CD14-positive monocyte (primary cell): ENCODE measurements around the gene HECW1. TPM values are rescaled to one million over a fixed set of nuclear protein-coding genes. Genes with fewer than 3 reads are reported as not detected.

ENCODE experiments used
- DNase-seq, 3 donors: peaks; one replicate each; pipeline ENCODE4 v3.0.0-alpha.2; 2011 to 2022
- H2AFZ ChIP-seq: 2 replicates; pipeline ENCODE4 v1.6.0; 2012; ENCODE audit warnings: mild to moderate bottlenecking, low read depth, low read length, inconsistent platforms; ENCODE audit not compliant: insufficient read depth, poor library complexity, severe bottlenecking
- H3K27ac ChIP-seq, 2 donors: 1 replicate in 1 of 2; 2 replicates in 1 of 2; pipeline ENCODE4 v1.5.1; 2012 to 2013; ENCODE audit warnings: low read length in 2 of 2, control low read depth in 1 of 2, inconsistent platforms in 1 of 2, low read depth in 1 of 2, mild to moderate bottlenecking in 1 of 2
- H3K27me3 ChIP-seq, 2 donors: one replicate each; pipeline versions ENCODE4 v1.6.0 to v1.6.1; 2011 to 2013; ENCODE audit warnings: low read length in 2 of 2; ENCODE audit not compliant: control insufficient read depth in 2 of 2, insufficient read depth in 2 of 2
- H3K36me3 ChIP-seq, 2 donors: replicated peaks in 1 of 2; 1 replicate in 1 of 2; 2 replicates in 1 of 2; pipeline versions ENCODE4 v1.5.1 to v1.6.1; 2012 to 2013; ENCODE audit warnings: low read length in 2 of 2, control low read depth in 1 of 2, inconsistent platforms in 1 of 2, mild to moderate bottlenecking in 1 of 2; ENCODE audit not compliant: insufficient read depth in 2 of 2, control insufficient read depth in 1 of 2
- H3K4me1 ChIP-seq, 2 donors: 1 replicate in 1 of 2; 2 replicates in 1 of 2; pipeline versions ENCODE4 v1.5.1 to v1.6.1; 2012 to 2013; ENCODE audit warnings: low read length in 2 of 2, control low read depth in 1 of 2, inconsistent platforms in 1 of 2, mild to moderate bottlenecking in 1 of 2, moderate library complexity in 1 of 2; ENCODE audit not compliant: insufficient read depth in 2 of 2, control insufficient read depth in 1 of 2
- H3K4me2 ChIP-seq: replicated peaks from 2 replicates; pipeline ENCODE3; 2012; ENCODE audit warnings: low read length, moderate library complexity, mild to moderate bottlenecking; ENCODE audit not compliant: poor library complexity, severe bottlenecking; ENCODE audit errors: extremely low read depth
- H3K4me3 ChIP-seq, 3 experiments: fragments of 200-600 bp in 1 of 3; sonication (generic) in 1 of 3; replicated peaks in 1 of 3; 1 replicate in 2 of 3; 2 replicates in 1 of 3; pipeline ENCODE4 v1.5.1; 2011 to 2013; ENCODE audit warnings: low read length in 3 of 3, mild to moderate bottlenecking in 3 of 3, control low read depth in 2 of 3, low read depth in 2 of 3, inconsistent platforms in 1 of 3, moderate library complexity in 1 of 3
- H3K79me2 ChIP-seq: 2 replicates; pipeline ENCODE4 v1.6.0; 2012; ENCODE audit warnings: mild to moderate bottlenecking, control low read depth, inconsistent platforms, low read length, moderate library complexity; ENCODE audit not compliant: insufficient read depth
- H3K9ac ChIP-seq: 2 replicates; pipeline ENCODE4 v1.6.0; 2017; ENCODE audit warnings: low read length, mild to moderate bottlenecking; ENCODE audit not compliant: insufficient read depth, poor library complexity, severe bottlenecking
- H3K9me3 ChIP-seq, 2 donors: replicated peaks in 1 of 2; 1 replicate in 1 of 2; 2 replicates in 1 of 2; pipeline versions ENCODE4 v1.5.1 to v1.6.1; 2012 to 2013; ENCODE audit warnings: low read length in 2 of 2, control low read depth in 1 of 2; ENCODE audit not compliant: control insufficient read depth in 1 of 2, insufficient read depth in 1 of 2
- H4K20me1 ChIP-seq: 2 replicates; pipeline ENCODE4 v1.6.0; 2012; ENCODE audit warnings: mild to moderate bottlenecking, low read length, control low read depth, moderate library complexity; ENCODE audit not compliant: insufficient read depth
- H3K27ac Mint-ChIP-seq, 7 donors: one replicate each; pipeline ENCODE4 v1.8.0; 2020; ENCODE audit warnings: mild to moderate bottlenecking in 7 of 7, mixed read lengths in 7 of 7, moderate library complexity in 6 of 7, inconsistent platforms in 2 of 7
- H3K27me3 Mint-ChIP-seq, 3 donors: one replicate each; pipeline ENCODE4 v1.8.0; 2021 to 2022; ENCODE audit warnings: low read depth in 3 of 3, mild to moderate bottlenecking in 3 of 3, mixed read lengths in 3 of 3, moderate library complexity in 3 of 3, inconsistent platforms in 1 of 3
- H3K36me3 Mint-ChIP-seq, 2 donors: one replicate each; pipeline ENCODE4 v1.8.0; 2020; ENCODE audit warnings: mixed read lengths in 2 of 2, inconsistent platforms in 1 of 2, mild to moderate bottlenecking in 1 of 2
- H3K4me1 Mint-ChIP-seq: one replicate; pipeline ENCODE4 v1.8.0; 2020; ENCODE audit warnings: mild to moderate bottlenecking, mixed read lengths
- H3K4me3 Mint-ChIP-seq, 2 donors: one replicate each; pipeline ENCODE4 v1.8.0; 2020; ENCODE audit warnings: mild to moderate bottlenecking in 2 of 2, mixed read lengths in 2 of 2, moderate library complexity in 1 of 2
- H3K9me3 Mint-ChIP-seq, 7 donors: one replicate each; pipeline ENCODE4 v1.8.0; 2020 to 2022; ENCODE audit warnings: mixed read lengths in 7 of 7, mild to moderate bottlenecking in 6 of 7, moderate library complexity in 6 of 7, inconsistent platforms in 2 of 7
- WGBS: methylation state at CpG from one replicate; pipeline ENCODE4 v1.1.5; 2013; ENCODE audit warnings: missing lambda C conversion rate; ENCODE audit not compliant: insufficient coverage; 5-methylcytosine and 5-hydroxymethylcytosine counted together
- intact Hi-C, 2 donors: fragments of 100-400 bp; cut with micrococcal nuclease; formaldehyde crosslinking; loops; one replicate each; pipeline versions ENCODE4 v1.15.0 to v1.15.1; 2023
- polyA plus RNA-seq, 3 donors: library from polyadenylated mRNA; depleted of rRNA in 1 of 3; unstranded in 2 of 3; stranded (reverse) in 1 of 3; fragments of 300-500 nt in 2 of 3; fragments of >200 nt in 1 of 3; fragmentation: Illumina TruSeq in 2 of 3; gene quantifications; 1 replicate in 2 of 3; 2 replicates in 1 of 3; pipeline ENCODE4 v1.2.3, GENCODE V29; 2012 to 2021
- TF ChIP-seq, protein P1 (sequence below): fragments of 200-600 bp; IDR thresholded peaks from one replicate; pipeline ENCODE4 v1.8.0; 2022; ENCODE audit warnings: antibody characterized with exemption, mild to moderate bottlenecking

The HECW1 gene
- polyA plus RNA-seq, 3 donors: not detected

DNA sequence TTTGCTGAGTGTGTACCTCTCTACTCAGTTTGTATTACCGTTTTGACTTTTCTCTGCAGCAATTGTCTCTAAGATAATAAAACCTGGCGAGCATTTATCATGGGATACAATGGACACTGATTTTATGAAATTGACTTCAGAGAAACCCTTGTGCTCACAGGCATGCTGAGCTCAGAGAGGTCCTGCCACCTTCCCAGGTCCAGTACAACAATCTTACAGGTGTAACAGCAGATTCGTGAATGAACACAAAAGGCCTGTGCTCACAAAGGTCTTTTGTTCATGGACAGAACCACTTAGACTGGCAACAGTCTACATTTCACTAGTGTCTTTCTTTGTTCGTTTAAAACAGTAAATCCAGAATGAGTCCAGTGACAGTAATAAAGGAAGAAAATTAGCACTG lies 43.2 kb downstream of the HECW1 start:
- Mint-ChIP-seq H3K4me1 (no peaks in the 10 kb centered on the region), H3K9me3 (no peaks in the 10 kb centered on the region), H3K36me3 (no peaks in the 10 kb centered on the region), H3K27ac (no peak overlapping the region), H3K4me3 (no peak overlapping the region), H3K27me3 (peaks cover 1 to 7% (median 2%) of the 10 kb centered on the region in 3 donors)
- Histone ChIP-seq H3K36me3 (no peaks in the 10 kb centered on the region), H3K27me3 (peaks cover 0 to 2% of the 10 kb centered on the region in 2 donors), H2AFZ (no peak overlapping the region), H3K27ac (no peak overlapping the region), H3K9ac (no peak overlapping the region), H3K4me3 (no peak overlapping the region), H3K4me2 (no peak overlapping the region), H3K9me3 (no peaks in the 10 kb centered on the region), H3K79me2 (no peaks in the 10 kb centered on the region), H4K20me1 (no peaks in the 10 kb centered on the region), H3K4me1 (no peaks in the 10 kb centered on the region)
- no peak for DNase-seq
- TF ChIP-seq, protein P1, sequence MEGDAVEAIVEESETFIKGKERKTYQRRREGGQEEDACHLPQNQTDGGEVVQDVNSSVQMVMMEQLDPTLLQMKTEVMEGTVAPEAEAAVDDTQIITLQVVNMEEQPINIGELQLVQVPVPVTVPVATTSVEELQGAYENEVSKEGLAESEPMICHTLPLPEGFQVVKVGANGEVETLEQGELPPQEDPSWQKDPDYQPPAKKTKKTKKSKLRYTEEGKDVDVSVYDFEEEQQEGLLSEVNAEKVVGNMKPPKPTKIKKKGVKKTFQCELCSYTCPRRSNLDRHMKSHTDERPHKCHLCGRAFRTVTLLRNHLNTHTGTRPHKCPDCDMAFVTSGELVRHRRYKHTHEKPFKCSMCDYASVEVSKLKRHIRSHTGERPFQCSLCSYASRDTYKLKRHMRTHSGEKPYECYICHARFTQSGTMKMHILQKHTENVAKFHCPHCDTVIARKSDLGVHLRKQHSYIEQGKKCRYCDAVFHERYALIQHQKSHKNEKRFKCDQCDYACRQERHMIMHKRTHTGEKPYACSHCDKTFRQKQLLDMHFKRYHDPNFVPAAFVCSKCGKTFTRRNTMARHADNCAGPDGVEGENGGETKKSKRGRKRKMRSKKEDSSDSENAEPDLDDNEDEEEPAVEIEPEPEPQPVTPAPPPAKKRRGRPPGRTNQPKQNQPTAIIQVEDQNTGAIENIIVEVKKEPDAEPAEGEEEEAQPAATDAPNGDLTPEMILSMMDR: no peak
- 92% methylated on average over 2 of the region's 4 CpGs for WGBS
- intact Hi-C loops: no loop called here

GRCh38 chr7:43163885-43164284 lies 51.4 kb downstream of the HECW1 start:
- H3K79me2 ChIP-seq: no peaks in the 10 kb centered on the region
- Mint-ChIP-seq H3K36me3 (no peaks in the 10 kb centered on the region), H3K4me1 (peaks cover 20% of the 10 kb centered on the region), H3K27me3 (peaks cover 3 to 13% (median 7%) of the 10 kb centered on the region in 3 donors), H3K9me3 (peaks cover 0 to 4% (median 2%) of the 10 kb centered on the region in 7 donors), H3K4me3 (no peak overlapping the region), H3K27ac (peak overlapping the region in 5 of 7 donors; percentile 38 to 87 (median 71))
- TF ChIP-seq, protein P1: no peak
- H2AFZ ChIP-seq: no peak overlapping the region
- no peaks in the 10 kb centered on the region for H4K20me1 ChIP-seq
- DNase-seq: no peak
- no peak overlapping the region for H3K4me3 ChIP-seq
- no peak overlapping the region for H3K4me2 ChIP-seq
- no peak overlapping the region for H3K9ac ChIP-seq
- intact Hi-C loops: no loop called here
- peaks cover 19 to 20% of the 10 kb centered on the region in 2 donors for H3K4me1 ChIP-seq
- H3K27ac ChIP-seq: no peak overlapping the region
- WGBS: 89% methylated on average over 2 of the region's 3 CpGs
- no peaks in the 10 kb centered on the region for H3K27me3 ChIP-seq
- H3K36me3 ChIP-seq: no peaks in the 10 kb centered on the region
- no peaks in the 10 kb centered on the region for H3K9me3 ChIP-seq
